Stimulated activated CD4-positive, alpha-beta T cell treated with anti-CD3 and anti-CD28 coated beads, Interleukin-2, amount 100 ng/mL, for 4 hours (primary cell): ENCODE measurements around the gene VSIR.

Experiments
- DNase-seq: peaks from one replicate; pipeline ENCODE4 v3.0.0-alpha.2; 2020; ENCODE audit warnings: low read depth

Gene VSIR

DNA sequence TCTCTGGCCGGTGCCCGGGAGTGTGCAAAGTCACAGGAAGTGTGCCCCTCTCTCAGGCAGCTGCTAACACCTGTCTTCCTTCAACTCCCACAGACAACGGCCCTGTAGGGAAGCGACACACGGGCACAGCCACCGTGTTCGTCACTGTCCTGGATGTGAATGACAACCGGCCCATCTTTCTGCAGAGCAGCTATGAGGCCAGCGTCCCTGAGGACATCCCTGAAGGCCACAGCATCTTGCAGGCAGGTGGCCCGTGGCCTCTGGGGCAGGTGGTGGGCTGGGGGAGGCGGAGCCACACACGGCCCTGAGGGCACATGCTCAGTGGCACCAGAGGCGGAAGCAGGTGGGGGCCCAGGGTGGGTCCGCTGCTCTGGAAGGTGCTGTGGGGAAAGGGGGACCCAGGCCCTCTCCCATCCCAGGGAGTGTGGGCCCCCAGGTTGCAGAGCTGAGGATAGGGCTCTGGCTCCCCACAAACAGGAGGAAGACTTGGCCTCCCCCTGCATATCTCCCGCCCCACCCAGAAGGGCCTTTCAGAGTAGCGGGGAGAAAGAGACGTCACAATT lies 60.7 kb downstream of the VSIR start:
- DNase-seq = peak; percentile 33

DNA sequence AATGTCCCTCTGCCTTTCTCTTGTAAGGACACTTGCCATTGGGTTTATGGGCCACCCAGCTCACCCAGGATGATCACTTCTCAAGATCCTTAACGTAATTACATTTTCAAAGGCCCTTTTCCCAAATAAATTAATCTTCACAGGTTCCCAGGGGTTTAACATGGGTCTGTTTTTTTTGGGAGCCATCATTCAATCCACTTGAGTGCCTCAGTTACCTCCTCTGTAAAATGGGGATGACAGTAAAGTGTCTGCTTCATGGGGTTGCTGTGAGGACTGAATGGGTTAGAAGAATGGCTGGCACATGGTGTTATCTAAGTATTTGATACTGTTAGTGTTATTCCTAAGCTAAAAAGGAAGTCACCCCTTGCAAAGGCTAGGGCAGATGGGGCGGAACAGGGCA lies 61.1 kb downstream of the VSIR start:
- DNase-seq = no peak

DNA sequence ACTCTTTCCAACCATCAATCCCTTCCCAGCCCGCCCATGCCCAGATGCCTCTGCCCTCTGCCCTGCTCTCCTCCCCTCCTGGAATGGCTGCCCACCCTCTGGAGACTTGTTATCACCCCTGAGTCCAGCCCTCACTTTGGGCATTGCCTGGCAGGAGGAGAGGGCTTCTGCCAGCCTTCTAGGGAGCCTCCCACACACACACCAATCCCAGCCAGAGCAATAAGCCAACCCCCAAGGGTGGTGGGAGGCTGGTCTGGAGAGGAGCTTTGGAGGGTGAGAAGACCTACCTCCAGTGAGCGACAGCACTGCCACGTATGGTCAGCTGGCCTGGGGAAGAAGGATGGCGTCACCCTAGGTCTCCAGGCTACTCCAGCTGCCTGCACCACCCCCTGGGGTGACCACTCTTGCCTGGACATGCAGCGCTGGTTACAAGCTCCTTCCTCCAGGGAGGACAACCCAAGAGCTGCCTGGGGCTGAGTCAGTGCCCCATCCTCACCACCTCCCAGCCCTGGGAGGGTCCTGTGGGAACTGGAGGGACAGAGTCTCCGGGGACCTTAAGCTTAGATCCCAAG lies 62.2 kb downstream of the VSIR start:
- DNase-seq = no peak

DNA sequence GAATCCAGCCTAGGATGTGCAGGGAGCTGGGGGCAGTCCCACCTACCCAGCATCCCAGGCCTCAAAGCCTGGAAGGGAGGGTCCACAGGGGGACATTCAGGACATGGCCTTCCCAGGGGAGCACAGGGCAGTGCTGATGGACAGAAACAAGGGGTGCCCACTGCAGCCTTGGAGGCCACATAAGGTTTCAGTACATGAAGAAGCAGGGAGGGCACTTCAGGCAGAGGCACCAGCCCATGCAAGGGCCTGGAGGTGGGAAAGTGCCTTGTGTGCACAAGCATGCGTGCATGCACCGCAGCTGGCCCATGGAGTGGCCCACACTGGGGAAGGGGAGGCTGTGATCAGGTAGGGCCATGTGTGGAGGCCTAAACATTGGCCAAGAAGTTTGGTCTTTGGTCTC lies 62.8 kb downstream of the VSIR start:
- DNase-seq = no peak

DNA sequence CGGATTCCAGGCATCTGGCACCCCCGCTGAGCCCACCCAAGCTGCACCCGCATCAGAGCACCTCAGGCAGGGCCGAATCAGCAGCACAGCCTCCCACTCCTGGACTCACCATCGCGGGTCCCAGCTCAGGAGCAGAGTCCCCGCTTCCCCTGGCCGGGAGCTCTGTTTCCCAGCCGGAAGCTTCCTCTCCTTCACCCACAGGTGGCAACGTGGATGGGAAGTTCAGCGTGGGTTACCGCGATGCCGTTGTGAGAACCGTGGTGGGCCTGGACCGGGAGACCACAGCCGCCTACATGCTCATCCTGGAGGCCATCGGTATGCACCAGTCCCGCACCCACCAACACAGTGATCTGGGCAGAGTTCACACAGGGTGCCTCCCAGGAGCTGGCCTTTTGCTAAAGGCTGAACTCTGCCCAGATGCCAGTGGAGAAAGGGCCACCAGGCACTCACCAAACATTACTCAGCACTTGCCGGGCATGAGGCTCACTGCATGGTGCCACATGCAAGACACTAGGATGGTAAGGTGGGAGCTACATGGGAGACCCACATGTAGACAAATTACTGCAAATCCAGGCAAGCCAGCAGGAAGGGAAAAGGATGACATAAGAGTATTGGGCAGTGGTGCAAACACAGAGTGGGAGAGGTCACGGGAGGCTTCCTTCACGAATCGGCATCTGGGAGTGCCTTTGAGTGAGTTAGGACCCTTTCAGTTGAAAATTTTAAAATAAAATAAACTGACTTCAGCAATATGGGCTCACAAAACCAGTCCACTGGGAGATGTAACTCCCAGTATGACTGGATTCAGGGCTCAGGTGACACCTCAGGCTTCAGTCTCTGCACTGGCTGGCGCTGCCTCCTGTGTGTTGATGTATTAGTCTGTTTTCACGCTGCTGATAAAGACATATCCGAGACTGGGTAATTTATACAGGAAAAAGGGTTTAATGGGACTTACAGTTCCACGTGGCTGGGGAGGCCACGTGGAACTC lies 64.1 kb downstream of the VSIR start:
- DNase-seq = no peak

DNA sequence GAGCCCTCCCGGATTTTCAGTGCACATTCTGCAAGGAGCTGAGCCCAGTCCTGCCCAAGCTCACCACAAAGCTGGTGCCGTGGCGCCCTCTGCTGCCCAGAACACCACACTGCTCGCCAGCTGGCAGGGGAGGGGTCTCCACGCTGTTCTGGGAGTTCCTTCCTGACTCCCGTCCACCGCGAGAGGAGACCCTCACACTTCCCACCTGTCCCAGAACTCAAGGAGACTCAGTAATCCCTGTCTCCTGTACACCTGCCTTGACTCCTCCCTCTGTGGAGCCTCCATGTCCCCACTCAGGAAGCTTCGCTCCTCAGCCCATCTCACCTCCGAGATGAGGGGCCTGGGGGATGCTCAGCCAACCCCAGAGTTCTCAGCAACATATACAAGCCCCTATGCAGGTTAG lies 65.0 kb downstream of the VSIR start:
- peak; percentile 55 for DNase-seq

DNA sequence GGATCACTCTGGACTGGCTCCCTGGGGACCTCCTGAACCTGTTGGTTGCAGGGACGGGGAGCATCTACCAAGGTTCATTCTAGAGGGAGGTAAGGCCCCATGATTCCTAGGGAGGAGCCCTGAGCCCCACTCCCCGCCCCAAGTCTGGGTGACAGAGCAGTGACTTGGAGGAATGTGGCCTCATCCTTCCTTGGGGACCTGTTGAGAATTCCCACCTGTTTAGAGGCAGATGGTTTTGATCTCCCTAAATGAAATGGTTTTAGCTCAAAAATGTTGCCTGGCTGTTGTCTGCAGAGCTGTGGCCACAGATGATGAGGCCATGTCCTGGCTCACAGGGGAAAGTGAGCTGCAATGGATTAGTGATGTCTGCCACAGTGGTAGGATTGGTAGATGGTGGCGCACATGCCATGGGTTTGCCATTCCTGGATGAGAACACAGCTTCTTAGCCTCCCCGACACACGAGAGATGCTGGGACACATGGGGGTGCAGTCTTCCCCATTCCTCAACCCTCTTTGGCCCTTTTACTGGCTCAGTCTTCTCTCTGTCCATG lies 66.0 kb downstream of the VSIR start:
- no peak for DNase-seq

DNA sequence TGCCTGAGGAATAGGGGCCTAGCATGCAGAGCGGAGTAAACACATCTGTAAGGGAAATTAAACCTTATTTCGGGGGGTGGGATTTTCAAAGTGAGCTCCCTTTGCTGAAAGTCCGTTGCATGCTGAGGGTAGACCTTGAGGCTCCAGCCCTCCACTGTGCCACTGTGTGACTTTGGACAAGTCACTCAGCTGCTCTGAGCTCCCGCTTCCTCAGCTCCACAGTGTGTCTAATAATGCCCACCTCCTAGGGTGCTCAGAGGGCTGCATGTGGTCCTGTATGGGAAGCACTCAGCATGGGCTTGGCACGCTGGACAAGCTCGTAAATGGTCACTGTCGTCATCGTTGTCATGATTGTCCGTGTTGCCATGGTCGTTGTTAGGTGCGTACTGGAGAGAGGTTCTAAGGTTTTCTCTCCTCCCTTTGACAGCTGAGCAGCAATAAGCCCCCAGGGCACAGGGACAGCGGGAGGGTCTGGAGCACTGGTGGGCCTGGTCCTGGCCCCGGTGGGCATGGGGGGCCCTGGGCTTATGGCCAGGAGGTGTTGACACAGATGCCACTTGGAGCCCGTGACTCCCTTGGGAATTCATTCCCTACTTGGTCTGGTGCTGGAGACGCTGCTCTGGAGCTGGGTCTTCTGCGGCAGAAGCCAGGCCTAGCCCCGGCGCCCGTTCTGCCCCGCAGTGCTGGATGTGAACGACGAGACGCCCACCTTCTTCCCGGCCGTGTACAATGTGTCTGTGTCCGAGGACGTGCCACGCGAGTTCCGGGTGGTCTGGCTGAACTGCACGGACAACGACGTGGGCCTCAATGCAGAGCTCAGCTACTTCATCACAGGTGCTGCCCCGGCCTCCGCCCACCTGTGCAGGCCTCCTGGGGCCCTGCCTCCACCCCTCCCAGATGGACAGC lies 66.9 kb downstream of the VSIR start:
- no peak for DNase-seq

DNA sequence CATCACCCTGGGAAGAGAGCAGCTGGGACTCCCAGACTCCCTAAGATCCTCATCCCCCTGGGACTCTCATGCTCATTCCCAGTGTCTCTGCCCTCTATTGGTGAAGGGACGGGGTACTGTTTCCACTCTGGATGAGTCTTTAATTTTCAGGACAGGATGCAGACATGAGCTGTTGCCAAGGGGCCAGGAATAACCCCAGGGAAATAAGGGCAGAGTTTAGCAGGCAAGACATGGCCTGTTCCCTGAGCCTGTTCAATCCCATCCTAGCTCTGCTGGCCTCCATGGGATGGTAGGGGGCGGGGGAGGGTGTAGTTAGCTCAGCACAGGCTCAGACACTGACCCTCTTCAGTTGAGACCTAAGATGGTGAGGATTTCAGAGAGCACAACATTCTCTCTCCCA lies 67.7 kb downstream of the VSIR start:
- no peak for DNase-seq

DNA sequence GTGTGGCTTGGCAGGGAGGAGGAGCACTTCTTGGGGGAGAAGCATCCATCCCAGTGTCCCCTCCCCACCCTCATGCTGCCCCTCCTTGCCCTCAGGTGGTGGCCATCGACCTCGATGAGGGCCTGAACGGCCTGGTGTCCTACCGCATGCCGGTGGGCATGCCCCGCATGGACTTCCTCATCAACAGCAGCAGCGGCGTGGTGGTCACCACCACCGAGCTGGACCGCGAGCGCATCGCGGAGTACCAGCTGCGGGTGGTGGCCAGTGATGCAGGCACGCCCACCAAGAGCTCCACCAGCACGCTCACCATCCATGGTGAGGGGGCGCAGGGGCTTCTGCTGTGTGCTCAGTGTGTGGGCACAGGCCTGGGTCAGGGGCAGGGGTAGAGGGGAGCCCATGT lies 68.5 kb downstream of the VSIR start:
- no peak for DNase-seq

DNA sequence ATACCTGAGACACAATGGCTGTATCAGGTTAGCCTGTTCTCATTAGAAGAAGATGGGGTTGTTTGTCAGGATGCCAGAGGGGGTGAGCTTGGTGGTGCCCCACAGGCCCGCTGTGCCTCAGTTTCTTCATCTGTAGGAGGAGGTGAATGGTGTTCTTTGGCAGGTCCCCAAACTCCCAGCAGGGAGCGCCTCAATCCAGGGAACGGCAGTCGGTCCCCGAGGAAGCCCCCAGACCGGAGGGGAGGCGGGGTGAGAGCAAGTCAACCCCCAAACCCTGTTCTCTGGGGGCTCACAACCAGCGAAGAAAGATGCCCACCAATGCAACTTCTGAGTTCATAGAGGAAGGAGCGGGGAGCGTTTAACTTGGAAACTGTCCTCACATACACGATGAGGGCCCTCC lies 69.7 kb downstream of the VSIR start:
- no peak for DNase-seq

DNA sequence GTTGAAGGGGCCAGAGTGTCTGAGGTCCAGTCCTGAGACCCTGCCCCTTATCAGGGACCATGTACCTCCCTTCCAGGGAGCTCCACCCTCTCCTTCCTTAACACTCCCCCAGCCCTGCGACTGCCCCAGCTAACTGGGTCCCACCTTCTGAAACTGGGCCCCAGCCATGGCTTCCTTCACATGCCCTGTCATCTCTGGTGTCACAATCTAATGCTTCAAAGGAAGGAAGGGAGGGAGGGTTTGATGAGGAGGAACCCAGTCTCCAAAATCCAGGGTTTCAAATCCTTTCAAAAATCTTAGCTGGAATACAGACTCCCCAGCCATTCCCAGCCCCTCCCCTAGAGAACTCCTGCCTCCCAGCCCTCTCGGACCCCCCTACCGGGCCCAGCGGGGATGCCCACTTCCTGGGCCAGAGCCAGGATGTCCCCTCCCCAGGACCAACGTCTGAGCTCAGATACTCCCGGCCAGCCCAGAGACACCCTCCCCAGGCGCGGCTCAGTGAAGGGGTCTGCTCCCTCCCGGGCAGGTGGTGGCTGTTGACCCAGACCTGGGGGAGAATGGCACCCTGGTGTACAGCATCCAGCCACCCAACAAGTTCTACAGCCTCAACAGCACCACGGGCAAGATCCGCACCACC lies 71.7 kb downstream of the VSIR start:
- DNase-seq = no peak

DNA sequence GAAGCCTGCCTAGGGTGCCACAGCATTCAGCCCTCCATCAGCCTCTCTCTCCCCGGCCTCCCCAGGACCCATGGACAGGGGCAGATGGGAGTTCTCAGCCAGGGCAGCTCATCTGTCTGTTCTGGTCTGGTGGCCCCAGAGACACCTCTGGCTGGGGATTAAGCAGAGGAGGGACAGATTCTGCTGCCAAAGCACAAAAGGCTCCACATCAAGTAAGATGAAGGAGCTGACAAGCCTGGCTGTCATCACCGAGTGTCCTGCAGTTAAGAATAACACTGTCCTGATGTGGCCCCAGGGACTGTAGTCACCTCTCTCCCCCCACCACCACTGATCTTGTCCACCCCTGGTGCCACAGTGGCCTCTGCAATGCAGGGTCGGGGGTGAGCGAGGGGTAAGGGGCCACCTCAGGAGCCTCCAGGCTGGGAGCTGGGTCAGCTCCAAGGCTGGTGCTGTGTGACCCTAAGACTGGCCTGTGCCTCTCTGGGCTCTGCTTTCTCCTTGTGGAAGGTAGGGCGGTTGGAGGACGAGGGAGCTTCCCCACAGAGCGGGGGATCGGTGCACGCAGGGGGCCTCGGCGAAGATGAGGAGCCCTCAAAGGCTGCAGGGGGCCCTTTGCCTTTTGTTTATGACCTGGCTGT lies 72.5 kb downstream of the VSIR start:
- DNase-seq = no peak

DNA sequence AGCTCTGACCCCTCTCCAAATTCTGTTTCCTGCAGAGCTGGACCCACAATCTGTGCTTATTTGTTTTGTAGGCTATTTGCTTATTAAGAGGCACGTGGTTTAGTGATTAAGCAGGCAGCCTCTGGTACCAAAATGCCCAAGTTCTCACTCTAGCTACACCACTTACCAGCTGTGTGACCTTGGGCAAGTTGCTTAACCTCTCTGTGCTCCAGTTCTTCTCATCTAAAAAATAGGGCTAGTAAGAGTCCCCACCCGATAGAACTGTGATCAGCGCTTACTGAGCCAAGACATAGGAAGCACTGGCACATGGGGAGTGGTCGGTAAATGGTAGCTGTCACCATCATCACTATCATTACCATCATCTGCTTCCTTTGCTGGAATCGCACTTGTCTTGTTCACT lies 74.6 kb downstream of the VSIR start:
- DNase-seq = no peak

DNA sequence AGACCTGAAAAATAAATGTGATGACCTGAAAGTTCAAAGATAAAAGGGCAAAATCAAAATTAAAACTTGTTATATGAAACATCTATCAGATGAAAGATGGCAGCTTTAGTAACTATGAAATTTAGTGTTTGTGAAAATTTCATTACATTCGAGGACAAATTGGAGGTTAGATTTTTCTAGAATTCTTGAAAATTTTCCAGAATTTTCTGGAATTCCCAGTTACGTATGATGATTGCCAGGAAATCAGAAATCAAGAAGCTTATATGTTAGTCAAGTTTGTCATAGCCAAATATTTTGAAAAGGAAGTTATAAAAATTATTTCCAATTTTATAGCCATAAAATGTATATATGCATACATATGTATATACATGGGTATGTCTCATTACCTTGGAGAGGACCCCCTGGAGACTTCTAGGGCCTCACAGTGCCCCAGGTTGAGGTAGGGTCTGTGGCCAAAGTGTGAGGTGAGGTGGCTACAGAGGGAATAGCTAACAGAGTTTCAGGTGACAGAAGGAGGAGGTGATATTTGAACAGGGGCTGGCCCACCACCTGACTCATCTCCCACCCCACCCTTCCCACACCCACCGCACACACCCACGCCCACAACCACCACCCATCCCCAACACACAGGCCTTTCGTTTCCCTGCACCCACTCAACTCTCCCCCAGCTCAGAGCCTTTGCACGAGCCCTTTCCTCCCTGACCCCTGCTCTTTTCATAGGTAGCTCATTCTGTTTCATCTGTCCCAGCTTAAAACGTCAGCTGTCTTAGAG lies 75.2 kb downstream of the VSIR start:
- DNase-seq = peak; percentile 44
